GM12878 (cell line): ENCODE data around the gene S1PR4.

Experiments used
- NR2F1 ChIP-seq: fragments of 450-650 bp; conservative IDR thresholded peaks from 2 replicates; pipeline ENCODE4 v1.6.1; 2017; ENCODE audit warnings: mild to moderate bottlenecking
- TF ChIP-seq, protein P1 (sequence below): IDR thresholded peaks from 2 replicates; pipeline ENCODE4 v1.6.1; 2011; ENCODE audit warnings: borderline replicate concordance, low read depth, mild to moderate bottlenecking, moderate library complexity, low read length; ENCODE audit not compliant: insufficient read depth, poor library complexity, severe bottlenecking

DNA sequence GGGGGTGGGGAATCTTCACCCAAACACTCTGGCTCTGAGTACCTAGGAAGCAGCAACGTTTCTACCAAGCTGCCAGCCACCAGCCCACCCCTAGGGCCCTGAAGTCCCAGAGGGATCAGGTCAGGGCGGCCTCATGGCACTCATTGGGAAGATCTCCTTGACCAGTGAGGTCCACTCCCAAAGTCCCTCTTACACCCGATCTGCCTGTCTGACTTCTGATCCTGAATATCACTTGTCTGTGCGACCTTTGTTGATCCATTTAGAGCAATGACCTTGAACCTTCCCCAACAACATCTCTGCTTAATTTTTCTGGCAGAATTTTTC, 44.8 kb upstream of the S1PR4 start:
- TF ChIP-seq, protein P1, sequence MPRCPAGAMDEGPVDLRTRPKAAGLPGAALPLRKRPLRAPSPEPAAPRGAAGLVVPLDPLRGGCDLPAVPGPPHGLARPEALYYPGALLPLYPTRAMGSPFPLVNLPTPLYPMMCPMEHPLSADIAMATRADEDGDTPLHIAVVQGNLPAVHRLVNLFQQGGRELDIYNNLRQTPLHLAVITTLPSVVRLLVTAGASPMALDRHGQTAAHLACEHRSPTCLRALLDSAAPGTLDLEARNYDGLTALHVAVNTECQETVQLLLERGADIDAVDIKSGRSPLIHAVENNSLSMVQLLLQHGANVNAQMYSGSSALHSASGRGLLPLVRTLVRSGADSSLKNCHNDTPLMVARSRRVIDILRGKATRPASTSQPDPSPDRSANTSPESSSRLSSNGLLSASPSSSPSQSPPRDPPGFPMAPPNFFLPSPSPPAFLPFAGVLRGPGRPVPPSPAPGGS, result no peak
- TF ChIP-seq NR2F1, result no peak
